GM23338 (cell line): Measurements from ENCODE around the gene EPHB1. TPM values are rescaled to one million over a fixed set of nuclear protein-coding genes. Genes with fewer than 3 reads are reported as not detected.

Source experiments
- ATAC-seq: fragments of 200-7000 bp; cut with Tn5 transposase; 3 replicates; pipeline ENCODE4 v1.9.1; 2020
- DNase-seq: peaks from one replicate; pipeline ENCODE4 v3.0.0-alpha.2; 2015; ENCODE audit warnings: low spot score
- H2AFZ ChIP-seq: fragments of 200-600 bp; sonication (generic); 2 replicates; pipeline ENCODE4 v1.8.0; 2016; ENCODE audit warnings: antibody characterized with exemption, mild to moderate bottlenecking, moderate library complexity
- H3F3A ChIP-seq: fragments of 200-600 bp; sonication (generic); replicated peaks from 2 replicates; pipeline ENCODE4 v1.8.0; 2017; ENCODE audit warnings: antibody characterized with exemption, mixed run types, low read depth
- H3K27ac ChIP-seq: fragments of 200-600 bp; sonication (generic); 2 replicates; pipeline ENCODE4 v1.6.1; 2016; ENCODE audit warnings: low read depth
- H3K27me3 ChIP-seq: fragments of 200-600 bp; sonication (generic); 2 replicates; pipeline ENCODE4 v1.8.0; 2016; ENCODE audit warnings: mild to moderate bottlenecking, mixed run types, moderate library complexity; ENCODE audit not compliant: insufficient read depth
- H3K36me3 ChIP-seq: fragments of 200-600 bp; sonication (generic); 2 replicates; pipeline ENCODE4 v1.8.0; 2016; ENCODE audit warnings: mild to moderate bottlenecking; ENCODE audit not compliant: insufficient read depth
- H3K4me1 ChIP-seq: fragments of 200-600 bp; sonication (generic); 2 replicates; pipeline ENCODE4 v1.8.0; 2016; ENCODE audit warnings: mild to moderate bottlenecking, moderate library complexity; ENCODE audit not compliant: insufficient read depth
- H3K4me2 ChIP-seq: fragments of 200-600 bp; sonication (generic); 2 replicates; pipeline ENCODE4 v1.7.1; 2017; ENCODE audit warnings: mixed run types
- H3K4me3 ChIP-seq: fragments of 200-600 bp; sonication (generic); 2 replicates; pipeline ENCODE4 v1.6.1; 2016; ENCODE audit warnings: mixed run types
- H3K79me2 ChIP-seq: fragments of 200-600 bp; sonication (generic); replicated peaks from 2 replicates; pipeline ENCODE4 v1.8.0; 2017; ENCODE audit warnings: mild to moderate bottlenecking; ENCODE audit not compliant: insufficient read depth
- H3K9me2 ChIP-seq: fragments of 200-600 bp; sonication (generic); 2 replicates; pipeline ENCODE4 v1.8.0; 2017; ENCODE audit not compliant: insufficient read depth
- H4K20me1 ChIP-seq: fragments of 200-600 bp; sonication (generic); replicated peaks from 2 replicates; pipeline ENCODE4 v1.8.0; 2017; ENCODE audit warnings: mild to moderate bottlenecking; ENCODE audit not compliant: insufficient read depth
- H3K27ac Mint-ChIP-seq: 2 replicates; pipeline ENCODE4 v1.8.0; 2020; ENCODE audit warnings: inconsistent platforms, mild to moderate bottlenecking, moderate library complexity, mixed read lengths
- H3K27me3 Mint-ChIP-seq: 3 replicates; pipeline ENCODE4 v1.8.0; 2022; ENCODE audit warnings: low read depth, mild to moderate bottlenecking, moderate library complexity, mixed read lengths, inconsistent platforms; ENCODE audit not compliant: insufficient read depth, poor library complexity
- H3K36me3 Mint-ChIP-seq: 3 replicates; pipeline ENCODE4 v1.8.0; 2021; ENCODE audit warnings: low read depth, mild to moderate bottlenecking, inconsistent platforms, moderate library complexity, mixed read lengths
- H3K4me1 Mint-ChIP-seq: 3 replicates; pipeline ENCODE4 v1.8.0; 2020; ENCODE audit warnings: mild to moderate bottlenecking, inconsistent platforms, mixed read lengths
- H3K4me3 Mint-ChIP-seq: 3 replicates; pipeline ENCODE4 v1.8.0; 2021; ENCODE audit warnings: moderate library complexity, mild to moderate bottlenecking, inconsistent platforms, mixed read lengths
- H3K9me3 Mint-ChIP-seq: 3 replicates; pipeline ENCODE4 v1.8.0; 2020; ENCODE audit warnings: moderate library complexity, mild to moderate bottlenecking, inconsistent platforms, mixed read lengths
- CREB1 ChIP-seq: fragments of 250-450 bp; sonication (Bioruptor Pico); IDR thresholded peaks from 2 replicates; pipeline ENCODE4 v1.5.0; 2020; ENCODE audit warnings: low read depth, mild to moderate bottlenecking, moderate library complexity
- EZH2 ChIP-seq: fragments of 200-600 bp; sonication (generic); IDR thresholded peaks from one replicate; pipeline ENCODE4 v1.8.0; 2017; ENCODE audit warnings: antibody characterized with exemption, mild to moderate bottlenecking, low read depth; ENCODE audit not compliant: unreplicated experiment
- JUNB ChIP-seq: IDR thresholded peaks from one replicate; pipeline ENCODE4 v1.6.1; 2016; ENCODE audit warnings: antibody characterized with exemption; ENCODE audit not compliant: unreplicated experiment
- NANOG ChIP-seq: IDR thresholded peaks from 2 replicates; pipeline ENCODE4 v1.6.1; 2016; ENCODE audit warnings: antibody characterized with exemption, borderline replicate concordance
- POLR2AphosphoS5 ChIP-seq: IDR thresholded peaks from 2 replicates; pipeline ENCODE4 v1.6.1; 2016; ENCODE audit warnings: antibody characterized with exemption, low read depth
- STAT1 ChIP-seq: IDR thresholded peaks from one replicate; pipeline ENCODE4 v1.6.1; 2016; ENCODE audit warnings: antibody characterized with exemption; ENCODE audit not compliant: unreplicated experiment
- ZNF114 ChIP-seq: fragments of 250-450 bp; sonication (Bioruptor Pico); IDR thresholded peaks from 2 replicates; pipeline ENCODE4 v1.5.0; 2020; ENCODE audit warnings: mild to moderate bottlenecking, moderate library complexity
- ZNF331 ChIP-seq: fragments of 250-450 bp; sonication (Bioruptor Pico); IDR thresholded peaks from 2 replicates; pipeline ENCODE4 v1.5.0; 2020; ENCODE audit warnings: low read depth, mild to moderate bottlenecking, moderate library complexity
- ZNF462 ChIP-seq: fragments of 250-450 bp; sonication (Bioruptor Pico); IDR thresholded peaks from 2 replicates; pipeline ENCODE4 v1.5.0; 2020; ENCODE audit warnings: mild to moderate bottlenecking, moderate library complexity
- polyA plus RNA-seq: library from polyadenylated mRNA; unstranded; fragments of >200 nt; fragmentation: Nextera tagmentation; extraction: Ambion mirVana; gene quantifications from 2 replicates; pipeline ENCODE4 v1.2.1, GENCODE V29; 2016
- total RNA-seq: library from RNA; depleted of rRNA; stranded (reverse); fragments of >200 nt; shearing (Covaris generic); gene quantifications from 2 replicates; pipeline ENCODE4 v1.2.3, GENCODE V29; 2014
- TF ChIP-seq, protein P1 (sequence below), 2 experiments: fragments of 200-600 bp in 1 of 2; sonication (generic) in 1 of 2; conservative IDR thresholded peaks; 2 replicates each; pipeline versions ENCODE4 v1.5.1 to v1.6.1; 2016 to 2017; ENCODE audit warnings: antibody characterized with exemption in 2 of 2, low read depth in 2 of 2, mild to moderate bottlenecking in 2 of 2, moderate library complexity in 1 of 2
- TF ChIP-seq, protein P2 (sequence below): IDR thresholded peaks from 2 replicates; pipeline ENCODE4 v1.6.1; 2016; ENCODE audit warnings: antibody characterized with exemption
- TF ChIP-seq, protein P3 (sequence below): IDR thresholded peaks from one replicate; pipeline ENCODE4 v1.6.1; 2018; ENCODE audit warnings: antibody characterized with exemption; ENCODE audit not compliant: unreplicated experiment

The EPHB1 gene
- total and polyA plus RNA-seq, 2 experiments from 2014 or later = 2.7 to 5.2 TPM

DNA sequence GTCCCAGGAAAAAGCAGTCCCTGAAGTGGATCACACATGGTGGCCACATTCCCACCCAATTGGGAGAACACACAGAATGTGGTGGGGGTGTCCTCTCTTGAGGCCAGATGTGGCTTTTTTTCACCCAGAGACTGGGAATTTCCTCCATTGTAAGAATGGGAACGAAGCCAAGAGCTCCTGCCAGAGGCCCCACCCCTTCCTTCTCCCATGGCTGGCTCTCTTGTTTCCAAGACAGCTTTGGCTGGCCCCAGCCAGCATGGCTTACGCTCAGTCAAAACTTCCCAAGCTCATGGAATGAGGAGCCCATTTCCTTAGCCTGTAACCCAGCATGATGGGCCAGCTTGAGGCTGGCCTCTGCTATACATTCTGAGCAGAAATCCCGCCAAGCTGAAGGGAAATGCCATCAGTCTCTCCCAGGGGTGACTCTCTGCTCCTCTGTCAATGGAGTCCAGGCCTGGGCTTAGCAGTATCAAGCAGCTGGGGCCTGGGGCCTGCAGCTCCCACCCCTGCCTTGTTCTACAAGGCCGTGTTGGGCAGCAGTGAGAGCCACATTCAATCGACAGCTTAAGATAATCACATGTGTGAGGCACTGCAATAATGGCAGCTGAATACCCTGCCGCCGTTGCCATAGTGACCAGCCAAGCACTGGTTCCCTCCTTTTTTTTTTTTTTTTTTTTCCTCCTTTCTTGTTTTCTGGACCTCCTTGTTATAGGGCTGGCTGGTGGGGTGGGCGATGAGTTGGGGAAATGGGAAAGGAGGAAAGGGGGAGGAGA, 142.4 kb downstream of the EPHB1 start:
- 0 out of 2 replicates have a peak, but pooled peaks cover 3% of the 10 kb centered on the region for H3K9me2 ChIP-seq
- peaks cover 21% of the 10 kb centered on the region for H3K27me3 Mint-ChIP-seq
- DNase-seq (peak; percentile 75), ATAC-seq (peak; percentile 86)
- H3K4me2 ChIP-seq = 0 out of 2 replicates have a peak overlapping the region, but pooled peaks have one; percentile 22
- no peaks in the 10 kb centered on the region; the same call in 1 of the 2 replicates for H4K20me1 ChIP-seq
- H3K4me1 ChIP-seq = peaks cover 34% of the 10 kb centered on the region
- H3K36me3 ChIP-seq = no peaks in the 10 kb centered on the region
- TF ChIP-seq ZNF114 = no peak
- TF ChIP-seq ZNF462 = no peak
- no peak for TF ChIP-seq EZH2
- no peak for TF ChIP-seq CREB1 (CRISPR knock-in tag)
- TF ChIP-seq ZNF331 (CRISPR knock-in tag) = no peak
- TF ChIP-seq JUNB = no peak
- TF ChIP-seq POLR2AphosphoS5 = no peak
- TF ChIP-seq, protein P1, sequence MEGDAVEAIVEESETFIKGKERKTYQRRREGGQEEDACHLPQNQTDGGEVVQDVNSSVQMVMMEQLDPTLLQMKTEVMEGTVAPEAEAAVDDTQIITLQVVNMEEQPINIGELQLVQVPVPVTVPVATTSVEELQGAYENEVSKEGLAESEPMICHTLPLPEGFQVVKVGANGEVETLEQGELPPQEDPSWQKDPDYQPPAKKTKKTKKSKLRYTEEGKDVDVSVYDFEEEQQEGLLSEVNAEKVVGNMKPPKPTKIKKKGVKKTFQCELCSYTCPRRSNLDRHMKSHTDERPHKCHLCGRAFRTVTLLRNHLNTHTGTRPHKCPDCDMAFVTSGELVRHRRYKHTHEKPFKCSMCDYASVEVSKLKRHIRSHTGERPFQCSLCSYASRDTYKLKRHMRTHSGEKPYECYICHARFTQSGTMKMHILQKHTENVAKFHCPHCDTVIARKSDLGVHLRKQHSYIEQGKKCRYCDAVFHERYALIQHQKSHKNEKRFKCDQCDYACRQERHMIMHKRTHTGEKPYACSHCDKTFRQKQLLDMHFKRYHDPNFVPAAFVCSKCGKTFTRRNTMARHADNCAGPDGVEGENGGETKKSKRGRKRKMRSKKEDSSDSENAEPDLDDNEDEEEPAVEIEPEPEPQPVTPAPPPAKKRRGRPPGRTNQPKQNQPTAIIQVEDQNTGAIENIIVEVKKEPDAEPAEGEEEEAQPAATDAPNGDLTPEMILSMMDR (conservative IDR thresholded peaks at IDR 0.05; ENCODE audit: low read depth in 2 of 2) = no peak
- TF ChIP-seq NANOG = no peak
- TF ChIP-seq, protein P2, sequence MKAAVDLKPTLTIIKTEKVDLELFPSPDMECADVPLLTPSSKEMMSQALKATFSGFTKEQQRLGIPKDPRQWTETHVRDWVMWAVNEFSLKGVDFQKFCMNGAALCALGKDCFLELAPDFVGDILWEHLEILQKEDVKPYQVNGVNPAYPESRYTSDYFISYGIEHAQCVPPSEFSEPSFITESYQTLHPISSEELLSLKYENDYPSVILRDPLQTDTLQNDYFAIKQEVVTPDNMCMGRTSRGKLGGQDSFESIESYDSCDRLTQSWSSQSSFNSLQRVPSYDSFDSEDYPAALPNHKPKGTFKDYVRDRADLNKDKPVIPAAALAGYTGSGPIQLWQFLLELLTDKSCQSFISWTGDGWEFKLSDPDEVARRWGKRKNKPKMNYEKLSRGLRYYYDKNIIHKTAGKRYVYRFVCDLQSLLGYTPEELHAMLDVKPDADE = no peak
- no peak for TF ChIP-seq STAT1
- TF ChIP-seq, protein P3, sequence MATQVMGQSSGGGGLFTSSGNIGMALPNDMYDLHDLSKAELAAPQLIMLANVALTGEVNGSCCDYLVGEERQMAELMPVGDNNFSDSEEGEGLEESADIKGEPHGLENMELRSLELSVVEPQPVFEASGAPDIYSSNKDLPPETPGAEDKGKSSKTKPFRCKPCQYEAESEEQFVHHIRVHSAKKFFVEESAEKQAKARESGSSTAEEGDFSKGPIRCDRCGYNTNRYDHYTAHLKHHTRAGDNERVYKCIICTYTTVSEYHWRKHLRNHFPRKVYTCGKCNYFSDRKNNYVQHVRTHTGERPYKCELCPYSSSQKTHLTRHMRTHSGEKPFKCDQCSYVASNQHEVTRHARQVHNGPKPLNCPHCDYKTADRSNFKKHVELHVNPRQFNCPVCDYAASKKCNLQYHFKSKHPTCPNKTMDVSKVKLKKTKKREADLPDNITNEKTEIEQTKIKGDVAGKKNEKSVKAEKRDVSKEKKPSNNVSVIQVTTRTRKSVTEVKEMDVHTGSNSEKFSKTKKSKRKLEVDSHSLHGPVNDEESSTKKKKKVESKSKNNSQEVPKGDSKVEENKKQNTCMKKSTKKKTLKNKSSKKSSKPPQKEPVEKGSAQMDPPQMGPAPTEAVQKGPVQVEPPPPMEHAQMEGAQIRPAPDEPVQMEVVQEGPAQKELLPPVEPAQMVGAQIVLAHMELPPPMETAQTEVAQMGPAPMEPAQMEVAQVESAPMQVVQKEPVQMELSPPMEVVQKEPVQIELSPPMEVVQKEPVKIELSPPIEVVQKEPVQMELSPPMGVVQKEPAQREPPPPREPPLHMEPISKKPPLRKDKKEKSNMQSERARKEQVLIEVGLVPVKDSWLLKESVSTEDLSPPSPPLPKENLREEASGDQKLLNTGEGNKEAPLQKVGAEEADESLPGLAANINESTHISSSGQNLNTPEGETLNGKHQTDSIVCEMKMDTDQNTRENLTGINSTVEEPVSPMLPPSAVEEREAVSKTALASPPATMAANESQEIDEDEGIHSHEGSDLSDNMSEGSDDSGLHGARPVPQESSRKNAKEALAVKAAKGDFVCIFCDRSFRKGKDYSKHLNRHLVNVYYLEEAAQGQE = no peak
- H3K79me2 ChIP-seq = no peaks in the 10 kb centered on the region
- H3K27me3 ChIP-seq = peaks cover 14% of the 10 kb centered on the region
- H3K36me3 Mint-ChIP-seq = no peaks in the 10 kb centered on the region
- no peak overlapping the region; the same call in 2 of the 3 replicates for H3K4me3 Mint-ChIP-seq
- H3K27ac Mint-ChIP-seq = no peak overlapping the region
- H2AFZ ChIP-seq = no peak overlapping the region
- no peak overlapping the region for H3K4me3 ChIP-seq
- no peaks in the 10 kb centered on the region for H3K9me3 Mint-ChIP-seq
- no peak overlapping the region for H3K27ac ChIP-seq
- peaks cover 52% of the 10 kb centered on the region for H3K4me1 Mint-ChIP-seq
- H3F3A ChIP-seq = no peaks in the 10 kb centered on the region
